ENCODE data around the gene TMTC4.

TMTC4 gene

GRCh38 chr13:100644371-100644770, 30.2 kb downstream of the TMTC4 start:
- Histone ChIP-seq H3K4me1 (no peaks in the 10 kb centered on the region), H3K4me3 (ENCODE audit: low read depth, low read length) (no peak overlapping the region), H3K9me3 (no peaks in the 10 kb centered on the region), H3K27me3 (no peaks in the 10 kb centered on the region), H3K36me3 (peaks cover 3% of the 10 kb centered on the region; the same call in 1 of the 2 replicates)
- TF ChIP-seq, protein P1, sequence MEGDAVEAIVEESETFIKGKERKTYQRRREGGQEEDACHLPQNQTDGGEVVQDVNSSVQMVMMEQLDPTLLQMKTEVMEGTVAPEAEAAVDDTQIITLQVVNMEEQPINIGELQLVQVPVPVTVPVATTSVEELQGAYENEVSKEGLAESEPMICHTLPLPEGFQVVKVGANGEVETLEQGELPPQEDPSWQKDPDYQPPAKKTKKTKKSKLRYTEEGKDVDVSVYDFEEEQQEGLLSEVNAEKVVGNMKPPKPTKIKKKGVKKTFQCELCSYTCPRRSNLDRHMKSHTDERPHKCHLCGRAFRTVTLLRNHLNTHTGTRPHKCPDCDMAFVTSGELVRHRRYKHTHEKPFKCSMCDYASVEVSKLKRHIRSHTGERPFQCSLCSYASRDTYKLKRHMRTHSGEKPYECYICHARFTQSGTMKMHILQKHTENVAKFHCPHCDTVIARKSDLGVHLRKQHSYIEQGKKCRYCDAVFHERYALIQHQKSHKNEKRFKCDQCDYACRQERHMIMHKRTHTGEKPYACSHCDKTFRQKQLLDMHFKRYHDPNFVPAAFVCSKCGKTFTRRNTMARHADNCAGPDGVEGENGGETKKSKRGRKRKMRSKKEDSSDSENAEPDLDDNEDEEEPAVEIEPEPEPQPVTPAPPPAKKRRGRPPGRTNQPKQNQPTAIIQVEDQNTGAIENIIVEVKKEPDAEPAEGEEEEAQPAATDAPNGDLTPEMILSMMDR (IDR thresholded peaks at IDR 0.05; ENCODE audit: low read depth, low read length) = no peak
- no peak for DNase-seq

DNA sequence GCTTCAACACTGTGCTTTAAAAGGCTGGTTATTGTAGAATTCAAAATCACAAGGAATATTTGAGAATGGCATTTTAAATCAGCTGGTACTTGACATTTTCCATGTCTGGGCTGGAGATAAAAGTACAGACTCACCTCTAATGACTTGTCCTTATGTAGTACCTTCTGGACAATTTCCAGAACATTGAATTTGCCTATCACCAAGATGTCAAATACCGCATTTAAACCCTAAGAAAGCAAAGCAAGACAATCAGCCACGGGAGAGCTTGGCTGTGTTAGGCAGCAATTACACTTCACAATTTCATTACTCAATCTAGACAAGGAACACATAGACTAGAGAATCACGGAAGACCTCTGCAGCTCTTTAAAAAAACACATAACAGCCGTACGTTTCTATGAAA, 36.8 kb downstream of the TMTC4 start:
- Histone ChIP-seq H3K4me3 (ENCODE audit: low read depth, low read length) (no peak overlapping the region), H3K27me3 (no peaks in the 10 kb centered on the region), H3K9me3 (no peaks in the 10 kb centered on the region), H3K4me1 (no peaks in the 10 kb centered on the region), H3K36me3 (peaks cover 13% of the 10 kb centered on the region)
- TF ChIP-seq, protein P1 (IDR thresholded peaks at IDR 0.05; ENCODE audit: low read depth, low read length) = no peak
- no peak for DNase-seq

- H3K27me3 ChIP-seq = no peaks in the 10 kb centered on the region
- DNase-seq = no peak
- H3K36me3 ChIP-seq = peaks cover 13% of the 10 kb centered on the region
- TF ChIP-seq, protein P1 (IDR thresholded peaks at IDR 0.05; ENCODE audit: low read depth, low read length) = no peak
- no peak overlapping the region for H3K4me3 ChIP-seq (ENCODE audit: low read depth, low read length)
- H3K4me1 ChIP-seq = no peaks in the 10 kb centered on the region
- no peaks in the 10 kb centered on the region for H3K9me3 ChIP-seq
Measured at GRCh38 chr13:100637380-100637779, 37.2 kb downstream of the TMTC4 start.

DNA sequence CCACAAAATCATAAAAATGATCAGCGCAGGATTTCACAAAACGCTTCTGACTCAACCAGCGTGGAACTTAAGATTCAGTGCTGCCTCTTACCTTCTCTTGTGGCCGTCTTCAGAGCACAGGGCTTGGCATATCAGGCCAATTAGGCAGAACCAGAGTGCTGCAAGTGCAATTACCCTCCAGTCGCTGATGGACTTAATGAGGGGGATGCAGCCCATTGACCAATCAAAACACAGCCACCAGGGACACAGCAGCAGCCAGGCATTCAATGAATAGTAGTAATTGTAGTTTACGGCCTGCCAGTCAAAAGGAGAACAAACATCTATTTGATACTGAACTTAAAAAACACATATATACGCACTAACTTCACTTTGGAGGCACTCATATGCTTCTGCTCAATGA, 38.2 kb downstream of the TMTC4 start:
- Histone ChIP-seq H3K36me3 (peaks cover 13% of the 10 kb centered on the region), H3K4me1 (no peaks in the 10 kb centered on the region)
- DNase-seq = no peak

DNA sequence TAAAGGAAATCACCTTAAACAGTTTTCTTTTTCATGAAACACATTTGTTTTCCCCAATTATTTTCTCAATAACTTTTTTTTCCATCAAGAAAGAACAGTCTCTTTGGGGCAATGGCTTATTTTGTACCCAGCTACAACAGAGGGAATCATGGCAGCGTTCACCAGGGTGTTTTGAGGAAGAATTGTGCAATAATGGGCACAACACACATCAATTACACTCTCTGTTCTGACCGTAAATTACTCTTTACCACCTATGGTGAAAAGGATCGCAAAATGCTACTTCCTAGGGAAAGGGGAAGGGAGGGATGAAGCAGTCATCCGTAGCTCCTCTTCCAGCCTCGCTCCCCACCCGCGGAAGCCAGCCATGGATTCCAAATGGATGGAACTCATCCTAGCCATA, 38.6 kb downstream of the TMTC4 start:
- no peaks in the 10 kb centered on the region for H3K9me3 ChIP-seq
- TF ChIP-seq, protein P1 (IDR thresholded peaks at IDR 0.05; ENCODE audit: low read depth, low read length) = no peak
- H3K4me3 ChIP-seq (ENCODE audit: low read depth, low read length) = no peak overlapping the region
- no peaks in the 10 kb centered on the region for H3K4me1 ChIP-seq
- H3K36me3 ChIP-seq = peaks cover 13% of the 10 kb centered on the region
- H3K27me3 ChIP-seq = no peaks in the 10 kb centered on the region
- no peak for DNase-seq

More for the DNA sequence above, 38.2 kb downstream of the TMTC4 start:
- Histone ChIP-seq H3K27me3 (no peaks in the 10 kb centered on the region), H3K9me3 (no peaks in the 10 kb centered on the region), H3K4me3 (ENCODE audit: low read depth, low read length) (no peak overlapping the region)
- TF ChIP-seq, protein P1 (IDR thresholded peaks at IDR 0.05; ENCODE audit: low read depth, low read length) = no peak

DNA sequence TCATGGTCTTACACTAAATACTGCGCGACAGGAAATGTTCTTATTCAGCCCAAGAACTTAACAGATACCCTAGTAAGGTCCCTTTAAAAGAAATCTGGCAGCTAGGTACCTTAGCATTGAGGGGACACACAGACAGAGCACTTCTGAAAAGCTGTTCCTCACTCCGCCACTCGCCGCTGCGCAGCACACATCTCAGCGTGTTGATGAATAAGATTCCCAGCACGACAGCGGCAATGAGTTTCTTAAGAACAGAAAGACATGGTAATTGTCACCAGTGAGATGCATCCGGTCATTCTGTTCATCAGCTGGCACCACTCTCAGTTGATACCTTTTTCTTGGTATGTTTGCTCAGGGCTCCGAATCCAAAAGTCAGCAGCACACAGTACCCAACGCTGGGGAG, 39.9 kb downstream of the TMTC4 start:
- no peak for DNase-seq
- TF ChIP-seq, protein P1 (IDR thresholded peaks at IDR 0.05; ENCODE audit: low read depth, low read length) = no peak
- H3K4me3 ChIP-seq (ENCODE audit: low read depth, low read length) = no peak overlapping the region
- no peaks in the 10 kb centered on the region for H3K27me3 ChIP-seq
- no peaks in the 10 kb centered on the region for H3K9me3 ChIP-seq
- peaks cover 13% of the 10 kb centered on the region for H3K36me3 ChIP-seq
- no peaks in the 10 kb centered on the region for H3K4me1 ChIP-seq

Data from BE2C (cell line).